HG02571 (cell line): ENCODE data around the gene KRTAP5-9.
"Not testable (repeated sequence)": the region's sequence is repeated elsewhere in the genome, so short reads cannot be mapped to it uniquely, and the experiment has no call there.

Source experiments
- ATAC-seq: cut with Tn5 transposase; IDR thresholded peaks from one replicate; pipeline ENCODE4 v1.9.1; 2021; ENCODE audit warnings: mild to moderate bottlenecking, moderate library complexity; ENCODE audit not compliant: unreplicated experiment

KRTAP5-9 gene

DNA sequence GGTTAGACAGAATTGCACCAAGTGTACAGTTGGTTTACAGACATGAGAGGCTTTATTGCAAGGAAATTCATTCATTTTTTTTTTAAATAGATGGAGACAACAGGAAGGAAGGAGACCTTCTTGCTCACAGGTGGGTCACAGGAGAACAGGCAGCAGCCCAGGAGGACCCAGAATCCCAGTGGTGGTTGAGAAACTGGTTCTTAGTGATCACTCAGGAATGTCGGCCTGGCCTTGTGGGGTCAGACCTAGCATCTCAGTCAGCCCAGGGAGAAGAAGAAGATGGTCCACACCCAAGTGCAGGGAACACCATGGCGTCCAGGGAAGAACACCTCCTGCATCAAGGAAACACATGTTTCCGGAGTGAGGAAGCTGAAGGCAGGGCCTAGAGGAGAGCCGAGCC, 33.6 kb downstream of the KRTAP5-9 start:
- ATAC-seq: no peak

DNA sequence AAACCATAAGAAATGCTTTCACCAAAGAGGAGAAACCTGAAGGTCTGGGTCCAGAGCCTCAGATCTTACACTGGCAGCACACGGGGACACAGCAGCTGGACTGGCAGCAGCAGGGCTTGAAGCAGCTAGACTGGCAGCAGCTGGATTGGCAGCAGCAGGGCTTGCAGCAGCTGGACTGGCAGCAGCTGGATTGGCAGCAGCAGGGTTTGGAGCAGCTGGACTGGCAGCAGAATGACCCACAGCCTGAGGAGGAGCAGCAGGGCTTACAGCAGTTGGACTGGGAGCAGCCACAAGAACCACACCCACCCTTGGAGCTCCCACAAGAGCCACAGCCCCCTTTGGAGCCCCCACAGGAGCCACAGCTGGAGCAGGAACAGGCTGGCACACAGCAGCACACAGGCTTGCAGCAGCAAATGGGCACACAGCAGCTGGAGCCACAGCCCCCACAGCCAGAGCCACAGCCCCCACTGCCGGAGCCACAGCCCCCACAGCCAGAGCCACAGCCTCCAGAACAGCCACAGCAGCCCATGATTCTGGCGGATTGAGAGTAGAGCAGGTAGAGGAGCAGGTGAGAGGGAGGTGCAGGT, 34.2 kb downstream of the KRTAP5-9 start, which contains the start of gene KRTAP5-11:
TSS of gene KRTAP5-11 (minus strand) at position 567 of the 587 bp plus-strand sequence. CDS start at position 529, 38 bp downstream.
- ATAC-seq: no peak

DNA sequence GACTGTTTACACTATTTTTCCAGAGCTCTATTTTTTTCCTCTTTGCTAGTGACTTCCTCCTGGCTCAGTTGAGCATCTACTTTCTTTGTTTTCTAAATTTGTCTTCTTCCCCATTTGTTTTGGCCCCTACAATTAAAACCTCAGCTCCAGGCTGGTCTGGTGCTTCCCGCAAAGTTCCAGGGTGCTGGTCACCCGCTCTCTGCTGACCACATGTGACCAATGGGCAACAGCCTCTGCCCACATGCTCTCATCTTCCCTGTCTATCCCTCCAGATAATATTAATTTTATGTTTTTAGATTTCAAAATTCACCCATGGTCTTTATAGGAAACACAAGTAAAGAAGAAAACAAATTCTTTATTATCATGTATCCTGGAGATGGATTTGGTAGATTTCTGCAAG, 34.7 kb downstream of the KRTAP5-9 start:
- not testable (repeated sequence) for ATAC-seq

DNA sequence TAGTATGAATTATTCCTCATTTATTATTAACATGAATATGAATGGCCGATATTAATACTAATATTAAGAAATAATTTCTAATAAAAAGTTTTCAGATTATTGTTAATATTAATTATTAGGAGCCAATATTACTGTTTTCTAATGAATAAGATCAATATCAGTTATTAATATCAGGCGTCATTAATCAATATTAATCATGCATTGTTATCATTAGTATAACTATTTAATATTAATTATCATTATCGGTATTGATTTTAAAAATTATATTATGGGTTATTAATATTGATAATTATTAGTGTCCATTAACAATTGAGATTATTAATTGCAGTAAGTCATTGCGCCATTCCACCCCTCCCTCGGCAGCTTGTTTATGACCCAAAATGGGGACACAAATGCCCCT, 37.5 kb downstream of the KRTAP5-9 start:
- ATAC-seq: not testable (repeated sequence)

DNA sequence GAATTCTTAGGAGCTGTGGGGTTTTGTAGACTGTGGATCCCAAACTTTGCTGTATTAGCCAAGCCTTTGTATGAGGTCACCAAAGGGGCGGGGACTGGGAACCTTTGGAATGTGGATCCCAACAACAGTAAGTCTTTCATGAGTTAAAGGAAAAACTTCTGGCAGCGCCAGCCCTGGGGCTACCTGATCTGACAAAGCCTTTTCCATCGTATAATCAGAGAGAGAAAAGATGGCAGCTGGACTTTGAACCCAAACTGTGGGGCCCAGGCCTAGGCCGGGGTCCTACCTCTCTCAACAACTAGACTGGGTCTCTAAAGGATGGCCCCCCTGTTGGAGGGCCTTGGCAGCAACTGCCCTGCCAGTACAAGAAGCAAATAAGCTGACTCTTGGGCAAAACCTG, 40.1 kb downstream of the KRTAP5-9 start:
- not testable (repeated sequence) for ATAC-seq

DNA sequence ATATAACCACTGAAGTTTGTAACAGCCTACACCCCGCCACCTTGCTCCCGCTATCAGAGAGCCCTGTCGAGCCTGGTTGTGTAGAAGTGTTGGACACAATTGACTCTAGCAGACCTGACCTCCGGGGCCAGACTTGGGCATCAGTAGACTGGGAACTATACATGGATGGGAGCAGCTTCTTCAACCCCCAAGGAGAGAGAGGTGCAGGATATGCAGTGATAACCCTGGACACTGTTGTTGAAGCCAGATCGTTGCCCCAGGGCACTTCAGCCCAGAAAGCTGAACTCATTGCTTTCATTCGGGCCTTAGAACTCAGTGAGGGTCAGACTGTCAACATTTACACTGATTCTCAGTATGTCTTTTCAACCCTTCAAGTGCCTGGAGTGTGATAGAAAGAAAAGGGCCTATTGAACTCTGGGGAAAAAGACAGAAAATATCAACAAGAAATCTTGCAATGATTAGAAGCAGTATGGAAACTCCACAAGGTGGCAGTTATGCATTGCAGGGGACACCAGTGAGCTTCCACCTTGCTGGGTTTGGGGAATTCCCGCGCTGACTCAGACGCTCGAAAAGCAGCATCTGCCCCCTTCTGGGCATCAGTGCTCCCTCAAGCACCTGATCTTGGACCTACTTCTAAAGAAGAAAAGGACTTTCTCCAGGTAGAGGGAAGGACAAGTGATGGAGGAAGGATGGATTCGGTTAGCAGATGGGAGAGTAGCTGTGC, 40.8 kb downstream of the KRTAP5-9 start:
- not testable (repeated sequence) for ATAC-seq

DNA sequence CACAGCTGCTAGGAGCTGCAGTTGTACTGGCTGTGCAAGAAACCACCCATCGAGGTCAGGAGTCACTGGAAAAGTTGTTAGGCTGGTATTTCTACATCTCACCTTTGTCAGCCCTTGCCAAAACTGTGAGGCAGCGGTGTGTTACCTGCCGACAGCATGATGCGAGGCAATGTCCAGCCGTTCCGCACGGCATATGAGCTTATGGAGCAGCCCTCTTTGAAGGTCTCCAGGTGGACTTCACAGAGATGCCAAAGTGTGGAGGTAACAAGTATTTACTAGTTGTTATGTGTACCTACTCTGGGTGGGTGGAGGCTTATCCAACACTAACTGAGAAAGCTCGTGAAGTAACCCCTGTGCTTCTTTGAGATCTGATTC, 41.3 kb downstream of the KRTAP5-9 start:
- ATAC-seq: not testable (repeated sequence)
